Activated CD4-positive, alpha-beta T cell treated with anti-CD3 and anti-CD28 coated beads, Interleukin-2, amount 10 ng/mL, durations not matched to agents 24 days and 14 days (primary cell): ENCODE results near the gene RAD21L1. TPM values are rescaled to one million over a fixed set of nuclear protein-coding genes. Genes with fewer than 3 reads are reported as not detected.

ENCODE experiments used
- DNase-seq: peaks from one replicate; pipeline ENCODE4 v3.0.0; 2022
- H3K27ac Mint-ChIP-seq: one replicate; pipeline ENCODE4 v1.8.0; 2022; ENCODE audit warnings: mild to moderate bottlenecking, mixed read lengths
- H3K27me3 Mint-ChIP-seq: one replicate; pipeline ENCODE4 v1.8.0; 2022; ENCODE audit warnings: mixed read lengths
- H3K36me3 Mint-ChIP-seq: one replicate; pipeline ENCODE4 v1.8.0; 2022; ENCODE audit warnings: low read depth, mild to moderate bottlenecking, mixed read lengths
- H3K4me1 Mint-ChIP-seq: one replicate; pipeline ENCODE4 v1.8.0; 2021; ENCODE audit warnings: mixed read lengths
- H3K4me3 Mint-ChIP-seq: one replicate; pipeline ENCODE4 v1.8.0; 2022; ENCODE audit warnings: mild to moderate bottlenecking, moderate library complexity, mixed read lengths
- H3K9me3 Mint-ChIP-seq: one replicate; pipeline ENCODE4 v1.8.0; 2021; ENCODE audit warnings: mixed read lengths
- intact Hi-C: fragments of 100-400 bp; cut with micrococcal nuclease; formaldehyde crosslinking; loops from one replicate; pipeline ENCODE4 v1.15.1; 2023
- total RNA-seq: library from RNA; stranded (reverse); gene quantifications from 2 replicates; pipeline ENCODE4 v1.2.3, GENCODE V29; 2022

Gene RAD21L1
- total RNA-seq: not detected in 2 replicates

GRCh38 chr20:1225783-1226654 is at the start of gene RAD21L1:
TSS of gene RAD21L1 (plus strand) at chr20:1226044. CDS start at chr20:1228454, 2,410 bp downstream.
- Mint-ChIP-seq H3K4me3 (peak within 1 kb of the TSS; percentile 86), H3K4me1 (peaks cover 16% of the 10 kb centered on the region), H3K27me3 (peaks cover 50% of the 10 kb centered on the region), H3K9me3 (no peaks in the 10 kb centered on the region), H3K27ac (peak within 1 kb of the TSS; percentile 11), H3K36me3 (no peaks in the 10 kb centered on the region)
- DNase-seq: peak; percentile 88
- intact Hi-C loops: loop anchor here (2.0 to 10.0 kb wide), 7 partner anchors 41 to 241 kb away; partner anchors contain the start of genes FKBP1A, NSFL1C, PSMF1 and SDCBP2

- H3K27ac Mint-ChIP-seq: no peak overlapping the region
- intact Hi-C loops: no loop called here
- no peak for DNase-seq
- peaks cover 7% of the 10 kb centered on the region for H3K36me3 Mint-ChIP-seq
- H3K9me3 Mint-ChIP-seq: no peaks in the 10 kb centered on the region
- H3K4me1 Mint-ChIP-seq: no peaks in the 10 kb centered on the region
- no peak overlapping the region for H3K4me3 Mint-ChIP-seq
- H3K27me3 Mint-ChIP-seq: peaks cover 3% of the 10 kb centered on the region
These were observed 48.2 kb upstream of the RAD21L1 start for GRCh38 chr20:1177680-1178079.

- Mint-ChIP-seq H3K27me3 (peaks cover 7% of the 10 kb centered on the region), H3K36me3 (peaks cover 7% of the 10 kb centered on the region), H3K4me1 (no peaks in the 10 kb centered on the region), H3K9me3 (no peaks in the 10 kb centered on the region), H3K4me3 (no peak overlapping the region), H3K27ac (no peak overlapping the region)
- no peak for DNase-seq
- intact Hi-C loops: no loop called here
These were observed 47.7 kb upstream of the RAD21L1 start for GRCh38 chr20:1178103-1178502.

GRCh38 chr20:1178623-1179022 is 47.2 kb upstream of the RAD21L1 start:
- Mint-ChIP-seq H3K27me3 (peaks cover 12% of the 10 kb centered on the region), H3K27ac (no peak overlapping the region), H3K4me1 (no peaks in the 10 kb centered on the region), H3K36me3 (peaks cover 7% of the 10 kb centered on the region), H3K4me3 (no peak overlapping the region), H3K9me3 (no peaks in the 10 kb centered on the region)
- intact Hi-C loops: no loop called here
- DNase-seq: no peak

GRCh38 chr20:1180949-1181348 is 44.9 kb upstream of the RAD21L1 start:
- peaks cover 8% of the 10 kb centered on the region for H3K4me1 Mint-ChIP-seq
- intact Hi-C loops: no loop called here

GRCh38 chr20:1182106-1182505 is 43.7 kb upstream of the RAD21L1 start:
- no peak for DNase-seq
- no peak overlapping the region for H3K27ac Mint-ChIP-seq
- H3K36me3 Mint-ChIP-seq: no peaks in the 10 kb centered on the region
- no peak overlapping the region for H3K4me3 Mint-ChIP-seq
- H3K27me3 Mint-ChIP-seq: peaks cover 27% of the 10 kb centered on the region
- H3K9me3 Mint-ChIP-seq: no peaks in the 10 kb centered on the region
- intact Hi-C loops: no loop called here
- H3K4me1 Mint-ChIP-seq: peaks cover 10% of the 10 kb centered on the region

More at GRCh38 chr20:1180949-1181348, 44.9 kb upstream of the RAD21L1 start:
- H3K9me3 Mint-ChIP-seq: no peaks in the 10 kb centered on the region
- peaks cover 25% of the 10 kb centered on the region for H3K27me3 Mint-ChIP-seq
- no peak for DNase-seq
- no peaks in the 10 kb centered on the region for H3K36me3 Mint-ChIP-seq
- H3K27ac Mint-ChIP-seq: no peak overlapping the region
- no peak overlapping the region for H3K4me3 Mint-ChIP-seq

GRCh38 chr20:1183153-1183552 is 42.7 kb upstream of the RAD21L1 start:
- intact Hi-C loops: no loop called here
- H3K27ac Mint-ChIP-seq: no peak overlapping the region
- no peaks in the 10 kb centered on the region for H3K9me3 Mint-ChIP-seq
- peaks cover 10% of the 10 kb centered on the region for H3K4me1 Mint-ChIP-seq
- H3K36me3 Mint-ChIP-seq: no peaks in the 10 kb centered on the region
- DNase-seq: no peak
- H3K27me3 Mint-ChIP-seq: peaks cover 27% of the 10 kb centered on the region
- H3K4me3 Mint-ChIP-seq: peak overlapping the region; percentile 18

GRCh38 chr20:1184260-1184637 is 41.6 kb upstream of the RAD21L1 start:
- peaks cover 10% of the 10 kb centered on the region for H3K4me1 Mint-ChIP-seq
- DNase-seq: no peak

GRCh38 chr20:1184638-1185315 is 41.1 kb upstream of the RAD21L1 start, which contains the start of gene TMEM74B:
TSS of gene TMEM74B (minus strand) at chr20:1184981. CDS start at chr20:1183801, 1,180 bp downstream.
- intact Hi-C loops: loop anchor here (2.0 to 5.0 kb wide), 2 partner anchors 66 to 367 kb away; partner anchors contain the start of gene PSMF1
- DNase-seq: peak; percentile 61
- Mint-ChIP-seq H3K27me3 (peaks cover 36% of the 10 kb centered on the region), H3K27ac (no peak within 1 kb of the TSS), H3K4me1 (peaks cover 10% of the 10 kb centered on the region), H3K36me3 (no peaks in the 10 kb centered on the region), H3K9me3 (no peaks in the 10 kb centered on the region), H3K4me3 (peak within 1 kb of the TSS; percentile 78)

More at GRCh38 chr20:1184260-1184637, 41.6 kb upstream of the RAD21L1 start:
- intact Hi-C loops: loop anchor here (2.0 kb wide), 1 partner anchor 65 kb away; the partner anchor contains the start of gene PSMF1
- H3K4me3 Mint-ChIP-seq: peak overlapping the region; percentile 77
- H3K27me3 Mint-ChIP-seq: peaks cover 31% of the 10 kb centered on the region
- no peaks in the 10 kb centered on the region for H3K9me3 Mint-ChIP-seq
- no peak overlapping the region for H3K27ac Mint-ChIP-seq
- H3K36me3 Mint-ChIP-seq: no peaks in the 10 kb centered on the region

- peak overlapping the region; percentile 78 for H3K4me3 Mint-ChIP-seq
- intact Hi-C loops: loop anchor here (2.0 to 5.0 kb wide), 2 partner anchors 67 to 368 kb away; partner anchors contain the start of gene PSMF1
These were observed 40.5 kb upstream of the RAD21L1 start for GRCh38 chr20:1185316-1185741.

GRCh38 chr20:1185790-1186334 is 40.0 kb upstream of the RAD21L1 start:
- Mint-ChIP-seq H3K4me3 (peak overlapping the region; percentile 78), H3K27me3 (peaks cover 47% of the 10 kb centered on the region), H3K36me3 (no peaks in the 10 kb centered on the region), H3K27ac (no peak overlapping the region), H3K9me3 (no peaks in the 10 kb centered on the region), H3K4me1 (peaks cover 10% of the 10 kb centered on the region)
- intact Hi-C loops: loop anchor here (2.0 to 5.0 kb wide), 2 partner anchors 67 to 369 kb away; partner anchors contain the start of gene PSMF1
- peak; percentile 87 for DNase-seq

More at GRCh38 chr20:1185316-1185741, 40.5 kb upstream of the RAD21L1 start:
- Mint-ChIP-seq H3K27me3 (peaks cover 42% of the 10 kb centered on the region), H3K27ac (no peak overlapping the region), H3K4me1 (peaks cover 10% of the 10 kb centered on the region), H3K9me3 (no peaks in the 10 kb centered on the region), H3K36me3 (no peaks in the 10 kb centered on the region)
- peak; percentile 60 for DNase-seq

- H3K9me3 Mint-ChIP-seq: no peaks in the 10 kb centered on the region
- peaks cover 48% of the 10 kb centered on the region for H3K27me3 Mint-ChIP-seq
- no peaks in the 10 kb centered on the region for H3K36me3 Mint-ChIP-seq
- intact Hi-C loops: loop anchor here (5.0 kb wide), 1 partner anchor 369 kb away; no protein-coding TSS in a partner anchor
- peak overlapping the region; percentile 78 for H3K4me3 Mint-ChIP-seq
- H3K27ac Mint-ChIP-seq: no peak overlapping the region
- H3K4me1 Mint-ChIP-seq: peaks cover 10% of the 10 kb centered on the region
- DNase-seq: no peak
These were observed 39.4 kb upstream of the RAD21L1 start for GRCh38 chr20:1186367-1186991.

- Mint-ChIP-seq H3K27me3 (peaks cover 44% of the 10 kb centered on the region), H3K9me3 (no peaks in the 10 kb centered on the region), H3K27ac (no peak overlapping the region), H3K4me3 (no peak overlapping the region), H3K4me1 (peaks cover 10% of the 10 kb centered on the region), H3K36me3 (no peaks in the 10 kb centered on the region)
- intact Hi-C loops: loop anchor here (2.0 to 5.0 kb wide), 2 partner anchors 25 to 370 kb away; no protein-coding TSS in a partner anchor
- DNase-seq: no peak
These were observed 38.2 kb upstream of the RAD21L1 start for GRCh38 chr20:1187605-1188171.
